HepG2 (cell line): ENCODE data around the gene NDUFC1. TPM values are rescaled to one million over a fixed set of nuclear protein-coding genes. Genes with fewer than 3 reads are reported as not detected.

Source experiments
- CAMTA2 ChIP-seq: sonication (generic); formaldehyde crosslinking; IDR thresholded peaks from 2 replicates; pipeline ENCODE4 v1.4.0; 2020; ENCODE audit warnings: mild to moderate bottlenecking, missing genetic modification reagents, borderline replicate concordance
- KLF6 ChIP-seq: IDR thresholded peaks from 2 replicates; pipeline ENCODE4 v1.8.0; 2016; ENCODE audit warnings: missing biosample characterization, missing genetic modification reagents
- NFKB2 ChIP-seq: sonication (generic); formaldehyde crosslinking; IDR thresholded peaks from 2 replicates; pipeline ENCODE4 v1.4.0; 2020; ENCODE audit warnings: missing genetic modification reagents, borderline replicate concordance
- NKX3-1 ChIP-seq: sonication (generic); formaldehyde crosslinking; IDR thresholded peaks from 2 replicates; pipeline ENCODE4 v1.5.0; 2020; ENCODE audit warnings: missing genetic modification reagents
- PAX8 ChIP-seq: sonication (generic); formaldehyde crosslinking; IDR thresholded peaks from 2 replicates; pipeline ENCODE4 v1.8.0; 2022; ENCODE audit warnings: mild to moderate bottlenecking, missing genetic modification reagents, borderline replicate concordance
- RXRB ChIP-seq: IDR thresholded peaks from 2 replicates; pipeline ENCODE4 v1.6.1; 2016; ENCODE audit warnings: borderline replicate concordance, missing genetic modification reagents, missing compliant biosample characterization
- TSC22D2 ChIP-seq: sonication (generic); formaldehyde crosslinking; IDR thresholded peaks from 2 replicates; pipeline ENCODE4 v1.5.1; 2020; ENCODE audit warnings: missing genetic modification reagents, mild to moderate bottlenecking, borderline replicate concordance
- ZFAT ChIP-seq: sonication (generic); formaldehyde crosslinking; conservative IDR thresholded peaks from 2 replicates; pipeline ENCODE4 v1.8.1; 2023; ENCODE audit warnings: missing genetic modification reagents, inconsistent platforms
- ZNF264 ChIP-seq: sonication (generic); formaldehyde crosslinking; IDR thresholded peaks from 2 replicates; pipeline ENCODE4 v1.4.0; 2020; ENCODE audit warnings: missing genetic modification reagents
- ZNF607 ChIP-seq: sonication (generic); formaldehyde crosslinking; IDR thresholded peaks from 2 replicates; pipeline ENCODE4 v1.5.1; 2020; ENCODE audit warnings: missing genetic modification reagents, mild to moderate bottlenecking, borderline replicate concordance
- ZNF777 ChIP-seq: sonication (generic); formaldehyde crosslinking; IDR thresholded peaks from 2 replicates; pipeline ENCODE4 v1.4.0; 2020; ENCODE audit warnings: missing genetic modification reagents
- ZNF891 ChIP-seq: sonication (generic); formaldehyde crosslinking; IDR thresholded peaks from 2 replicates; pipeline ENCODE4 v1.5.0; 2020; ENCODE audit warnings: mild to moderate bottlenecking, missing genetic modification reagents
- polyA plus RNA-seq, 8 experiments: library from polyadenylated mRNA; depleted of rRNA in 3 of 8; stranded (reverse) in 7 of 8; unstranded in 1 of 8; fragments of >200 nt; fragmentation: Illumina TruSeq in 4 of 8; extraction: Trizol in 4 of 8; gene quantifications; 2 replicates each; pipeline versions ENCODE4 v1.2.1 to v1.2.3, GENCODE V29; 2011 to 2016; ENCODE audit warnings: low read depth in 4 of 8, missing spikeins in 1 of 8, mixed read lengths in 1 of 8; ENCODE audit not compliant: insufficient read depth in 1 of 8
- total RNA-seq, 5 experiments: library from RNA; depleted of rRNA; stranded (reverse); fragments of >200 nt; fragmentation: Illumina TruSeq; extraction: Trizol; gene quantifications; 2 replicates each; pipeline ENCODE4 v1.2.3, GENCODE V29; 2016; ENCODE audit warnings: low read depth in 1 of 5
- TF ChIP-seq, protein P1 (sequence below): sonication (generic); formaldehyde crosslinking; IDR thresholded peaks from 2 replicates; pipeline ENCODE4 v1.5.1; 2020; ENCODE audit warnings: missing genetic modification reagents, mild to moderate bottlenecking, borderline replicate concordance
- TF ChIP-seq, protein P2 (sequence below): sonication (generic); formaldehyde crosslinking; IDR thresholded peaks from 2 replicates; pipeline ENCODE4 v1.9.0; 2021; ENCODE audit warnings: missing genetic modification reagents, mild to moderate bottlenecking, borderline replicate concordance
- TF ChIP-seq, protein P3 (sequence below): sonication (generic); formaldehyde crosslinking; IDR thresholded peaks from 2 replicates; pipeline ENCODE4 v1.5.1; 2020; ENCODE audit warnings: mild to moderate bottlenecking, missing genetic modification reagents
- TF ChIP-seq, protein P4 (sequence below): sonication (generic); formaldehyde crosslinking; IDR thresholded peaks from 2 replicates; pipeline ENCODE4 v1.4.0; 2020; ENCODE audit warnings: missing genetic modification reagents, low read depth, mild to moderate bottlenecking, borderline replicate concordance
- TF ChIP-seq, protein P5 (sequence below): sonication (generic); formaldehyde crosslinking; IDR thresholded peaks from 2 replicates; pipeline ENCODE4 v1.8.0; 2022; ENCODE audit warnings: mild to moderate bottlenecking, missing genetic modification reagents, moderate library complexity

NDUFC1 gene
- total and polyA plus RNA-seq, 2 of the 13 experiments (the other 11 are each of a cell fraction or from before 2014, with no cell fraction given), result 43.4 to 96.4 TPM

DNA sequence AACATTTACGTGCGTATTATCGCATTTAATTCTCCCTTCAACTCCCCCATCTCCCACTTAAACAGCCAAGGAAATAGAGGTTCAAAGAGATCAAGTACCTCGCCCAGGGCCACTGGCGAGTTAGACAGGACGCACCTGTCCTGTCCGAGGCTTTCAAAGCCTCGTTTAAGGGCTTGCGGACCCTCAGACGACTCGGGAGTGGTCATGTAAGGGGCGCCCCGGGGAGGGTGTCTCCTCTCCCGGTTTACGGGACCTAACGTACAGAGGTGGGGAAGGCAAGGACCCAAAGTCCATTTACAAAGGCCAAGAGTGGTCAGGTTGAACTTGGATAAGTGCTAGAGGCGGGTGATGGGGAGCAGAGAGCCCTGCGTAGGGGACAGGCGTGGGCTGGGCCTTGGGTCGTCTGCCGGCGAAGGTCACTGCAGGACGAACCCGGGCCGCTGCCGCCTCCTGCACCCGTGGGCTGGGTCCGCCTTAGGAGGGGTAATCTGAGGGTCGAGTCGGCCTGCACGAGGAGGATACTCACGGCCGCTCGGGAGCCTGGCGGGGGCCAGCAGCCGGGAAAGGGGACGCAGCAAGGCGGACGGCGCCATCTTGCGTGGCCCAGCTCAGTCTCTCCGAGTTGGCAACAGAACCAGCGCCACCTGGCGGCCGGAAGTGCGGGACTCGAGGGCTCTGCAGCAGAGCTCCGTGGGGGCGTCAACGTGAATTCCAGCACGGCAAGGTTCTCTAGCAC lies 6.9 kb downstream of the NDUFC1 start (continued):
- no peak for TF ChIP-seq CAMTA2 (CRISPR knock-in tag)
- 0 out of 2 replicates have a peak, but pooled peaks have one; percentile 61 for TF ChIP-seq ZNF607 (CRISPR knock-in tag)
- TF ChIP-seq TSC22D2 (CRISPR knock-in tag), result peak; percentile 38; the same call in 1 of the 2 replicates
- peak; percentile 92 for TF ChIP-seq NKX3-1 (CRISPR knock-in tag)
- TF ChIP-seq, protein P1, sequence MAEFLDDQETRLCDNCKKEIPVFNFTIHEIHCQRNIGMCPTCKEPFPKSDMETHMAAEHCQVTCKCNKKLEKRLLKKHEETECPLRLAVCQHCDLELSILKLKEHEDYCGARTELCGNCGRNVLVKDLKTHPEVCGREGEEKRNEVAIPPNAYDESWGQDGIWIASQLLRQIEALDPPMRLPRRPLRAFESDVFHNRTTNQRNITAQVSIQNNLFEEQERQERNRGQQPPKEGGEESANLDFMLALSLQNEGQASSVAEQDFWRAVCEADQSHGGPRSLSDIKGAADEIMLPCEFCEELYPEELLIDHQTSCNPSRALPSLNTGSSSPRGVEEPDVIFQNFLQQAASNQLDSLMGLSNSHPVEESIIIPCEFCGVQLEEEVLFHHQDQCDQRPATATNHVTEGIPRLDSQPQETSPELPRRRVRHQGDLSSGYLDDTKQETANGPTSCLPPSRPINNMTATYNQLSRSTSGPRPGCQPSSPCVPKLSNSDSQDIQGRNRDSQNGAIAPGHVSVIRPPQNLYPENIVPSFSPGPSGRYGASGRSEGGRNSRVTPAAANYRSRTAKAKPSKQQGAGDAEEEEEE (CRISPR knock-in tag), result no peak
- peak; percentile 70 for TF ChIP-seq PAX8 (CRISPR knock-in tag)
- TF ChIP-seq, protein P2, sequence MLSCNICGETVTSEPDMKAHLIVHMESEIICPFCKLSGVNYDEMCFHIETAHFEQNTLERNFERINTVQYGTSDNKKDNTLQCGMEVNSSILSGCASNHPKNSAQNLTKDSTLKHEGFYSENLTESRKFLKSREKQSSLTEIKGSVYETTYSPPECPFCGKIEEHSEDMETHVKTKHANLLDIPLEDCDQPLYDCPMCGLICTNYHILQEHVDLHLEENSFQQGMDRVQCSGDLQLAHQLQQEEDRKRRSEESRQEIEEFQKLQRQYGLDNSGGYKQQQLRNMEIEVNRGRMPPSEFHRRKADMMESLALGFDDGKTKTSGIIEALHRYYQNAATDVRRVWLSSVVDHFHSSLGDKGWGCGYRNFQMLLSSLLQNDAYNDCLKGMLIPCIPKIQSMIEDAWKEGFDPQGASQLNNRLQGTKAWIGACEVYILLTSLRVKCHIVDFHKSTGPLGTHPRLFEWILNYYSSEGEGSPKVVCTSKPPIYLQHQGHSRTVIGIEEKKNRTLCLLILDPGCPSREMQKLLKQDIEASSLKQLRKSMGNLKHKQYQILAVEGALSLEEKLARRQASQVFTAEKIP, result no peak
- TF ChIP-seq NFKB2, result peak; percentile 89; the same call in 1 of the 2 replicates
- 0 out of 2 replicates have a peak, but pooled peaks have one; percentile 64 for TF ChIP-seq ZNF264 (CRISPR knock-in tag)
- TF ChIP-seq ZFAT (CRISPR knock-in tag), result no peak
- TF ChIP-seq, protein P3, sequence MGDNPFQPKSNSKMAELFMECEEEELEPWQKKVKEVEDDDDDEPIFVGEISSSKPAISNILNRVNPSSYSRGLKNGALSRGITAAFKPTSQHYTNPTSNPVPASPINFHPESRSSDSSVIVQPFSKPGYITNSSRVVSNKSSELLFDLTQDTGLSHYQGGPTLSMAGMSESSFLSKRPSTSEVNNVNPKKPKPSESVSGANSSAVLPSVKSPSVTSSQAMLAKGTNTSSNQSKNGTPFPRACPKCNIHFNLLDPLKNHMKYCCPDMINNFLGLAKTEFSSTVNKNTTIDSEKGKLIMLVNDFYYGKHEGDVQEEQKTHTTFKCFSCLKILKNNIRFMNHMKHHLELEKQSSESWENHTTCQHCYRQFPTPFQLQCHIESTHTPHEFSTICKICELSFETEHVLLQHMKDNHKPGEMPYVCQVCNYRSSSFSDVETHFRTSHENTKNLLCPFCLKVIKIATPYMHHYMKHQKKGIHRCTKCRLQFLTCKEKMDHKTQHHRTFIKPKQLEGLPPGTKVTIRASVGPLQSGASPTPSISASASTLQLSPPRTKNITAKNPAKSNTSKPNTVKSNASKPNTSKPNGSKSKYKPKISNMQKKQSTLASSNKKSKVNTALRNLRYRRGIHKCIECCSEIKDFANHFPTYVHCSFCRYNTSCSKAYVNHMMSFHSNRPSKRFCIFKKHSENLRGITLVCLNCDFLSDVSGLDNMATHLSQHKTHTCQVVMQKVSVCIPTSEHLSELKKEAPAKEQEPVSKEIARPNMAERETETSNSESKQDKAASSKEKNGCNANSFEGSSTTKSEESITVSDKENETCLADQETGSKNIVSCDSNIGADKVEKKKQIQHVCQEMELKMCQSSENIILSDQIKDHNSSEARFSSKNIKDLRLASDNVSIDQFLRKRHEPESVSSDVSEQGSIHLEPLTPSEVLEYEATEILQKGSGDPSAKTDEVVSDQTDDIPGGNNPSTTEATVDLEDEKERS (CRISPR knock-in tag), result peak; percentile 63; the same call in 1 of the 2 replicates
- TF ChIP-seq KLF6 (CRISPR knock-in tag), result peak; percentile 49; the same call in 1 of the 2 replicates
- peak; percentile 61; the same call in 1 of the 2 replicates for TF ChIP-seq ZNF777
- TF ChIP-seq, protein P4, sequence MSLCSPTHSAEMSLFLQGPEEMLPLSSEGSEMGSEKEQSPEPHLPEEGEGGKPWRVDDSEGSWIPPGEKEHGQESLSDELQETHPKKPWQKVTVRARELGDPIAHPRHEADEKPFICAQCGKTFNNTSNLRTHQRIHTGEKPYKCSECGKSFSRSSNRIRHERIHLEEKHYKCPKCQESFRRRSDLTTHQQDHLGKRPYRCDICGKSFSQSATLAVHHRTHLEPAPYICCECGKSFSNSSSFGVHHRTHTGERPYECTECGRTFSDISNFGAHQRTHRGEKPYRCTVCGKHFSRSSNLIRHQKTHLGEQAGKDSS (CRISPR knock-in tag), result no peak; the same call in 1 of the 2 replicates
- TF ChIP-seq RXRB (CRISPR knock-in tag), result peak; percentile 72
- TF ChIP-seq, protein P5, sequence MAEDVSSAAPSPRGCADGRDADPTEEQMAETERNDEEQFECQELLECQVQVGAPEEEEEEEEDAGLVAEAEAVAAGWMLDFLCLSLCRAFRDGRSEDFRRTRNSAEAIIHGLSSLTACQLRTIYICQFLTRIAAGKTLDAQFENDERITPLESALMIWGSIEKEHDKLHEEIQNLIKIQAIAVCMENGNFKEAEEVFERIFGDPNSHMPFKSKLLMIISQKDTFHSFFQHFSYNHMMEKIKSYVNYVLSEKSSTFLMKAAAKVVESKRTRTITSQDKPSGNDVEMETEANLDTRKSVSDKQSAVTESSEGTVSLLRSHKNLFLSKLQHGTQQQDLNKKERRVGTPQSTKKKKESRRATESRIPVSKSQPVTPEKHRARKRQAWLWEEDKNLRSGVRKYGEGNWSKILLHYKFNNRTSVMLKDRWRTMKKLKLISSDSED, result no peak
- peak; percentile 82 for TF ChIP-seq ZNF891
